AG04450 (cell line): Measurements from ENCODE around the gene GPN1. TPM values are rescaled to one million over a fixed set of nuclear protein-coding genes. Genes with fewer than 3 reads are reported as not detected.
A peak's percentile ranks its signal among the peaks of the same experiment; 100 is the strongest.

Source experiments
- CTCF ChIA-PET: fragments of 300-600, 350-600 bp; formaldehyde crosslinking; extraction: SDS; loops from one replicate; lab custom pipeline; 2022; ENCODE audit warnings: antibody characterized with exemption, inconsistent platforms; lab: Charles Lee
- POLR2A ChIA-PET: fragments of 350-600 bp; formaldehyde crosslinking; extraction: SDS; loops from one replicate; lab custom pipeline; 2021; ENCODE audit warnings: antibody characterized with exemption, inconsistent platforms; lab: Yijun Ruan, JAX
- DNase-seq: peaks from one replicate; pipeline ENCODE4 v3.0.0-alpha.2; 2011; ENCODE audit warnings: low read depth, low spot score
- H3K27ac ChIP-seq: one replicate; pipeline ENCODE4 v1.5.1; 2012; ENCODE audit warnings: low read depth, low read length, control low read depth
- H3K27me3 ChIP-seq: one replicate; pipeline ENCODE4 v1.6.0; 2012; ENCODE audit warnings: low read length; ENCODE audit not compliant: control insufficient read depth, insufficient read depth
- H3K4me3 ChIP-seq: 2 replicates; pipeline ENCODE4 v1.5.1; 2011; ENCODE audit warnings: mild to moderate bottlenecking, low read depth, low read length, control low read depth
- H3K9me3 ChIP-seq: 2 replicates; pipeline ENCODE4 v1.5.1; 2012; ENCODE audit warnings: low read length; ENCODE audit not compliant: control insufficient read depth, insufficient read depth
- polyA minus RNA-seq: library from RNA; depleted of rRNA, polyadenylated mRNA; stranded (reverse); fragments of >200 nt; gene quantifications from 2 replicates; pipeline ENCODE4 v1.2.3, GENCODE V29; 2011; rRNA and poly(A)+ RNA removed
- polyA plus RNA-seq: library from polyadenylated mRNA; depleted of rRNA; stranded (reverse); fragments of >200 nt; gene quantifications from 2 replicates; pipeline ENCODE4 v1.2.3, GENCODE V29; 2011; rRNA removed
- TF ChIP-seq, protein P1 (sequence below): IDR thresholded peaks from 2 replicates; pipeline ENCODE4 v1.5.1; 2011; ENCODE audit warnings: low read depth, low read length, control low read depth, inconsistent platforms

Gene GPN1
- polyA plus RNA-seq (63.9 and 73.6 TPM in 2 replicates), polyA minus RNA-seq (31.5 and 46.1 TPM in 2 replicates)

GRCh38 chr2:27628767-27629709 is at the start of gene GPN1, which contains the start of gene CCDC121:
Gene GPN1 (plus strand): TSS chr2:27629050. CDS start chr2:27629059, 9 bp downstream.
Gene CCDC121 (minus strand): TSS chr2:27629012. CDS start chr2:27627799, 1,213 bp downstream.
- POLR2A ChIA-PET, result interaction anchor here (0.6 to 2.2 kb wide), 8 partner anchors 34 to 272 kb away, joined by 3 to 10 read pairs (median 4); partner anchors contain the start of genes GTF3C2, NRBP1, PPM1G and SLC4A1AP
- Histone ChIP-seq H3K4me3 (peak within 1 kb of the TSS; percentile 97), H3K9me3 (no peaks in the 10 kb centered on the region), H3K27me3 (no peaks in the 10 kb centered on the region), H3K27ac (peak within 1 kb of the TSS; percentile 89)
- TF ChIP-seq, protein P1, sequence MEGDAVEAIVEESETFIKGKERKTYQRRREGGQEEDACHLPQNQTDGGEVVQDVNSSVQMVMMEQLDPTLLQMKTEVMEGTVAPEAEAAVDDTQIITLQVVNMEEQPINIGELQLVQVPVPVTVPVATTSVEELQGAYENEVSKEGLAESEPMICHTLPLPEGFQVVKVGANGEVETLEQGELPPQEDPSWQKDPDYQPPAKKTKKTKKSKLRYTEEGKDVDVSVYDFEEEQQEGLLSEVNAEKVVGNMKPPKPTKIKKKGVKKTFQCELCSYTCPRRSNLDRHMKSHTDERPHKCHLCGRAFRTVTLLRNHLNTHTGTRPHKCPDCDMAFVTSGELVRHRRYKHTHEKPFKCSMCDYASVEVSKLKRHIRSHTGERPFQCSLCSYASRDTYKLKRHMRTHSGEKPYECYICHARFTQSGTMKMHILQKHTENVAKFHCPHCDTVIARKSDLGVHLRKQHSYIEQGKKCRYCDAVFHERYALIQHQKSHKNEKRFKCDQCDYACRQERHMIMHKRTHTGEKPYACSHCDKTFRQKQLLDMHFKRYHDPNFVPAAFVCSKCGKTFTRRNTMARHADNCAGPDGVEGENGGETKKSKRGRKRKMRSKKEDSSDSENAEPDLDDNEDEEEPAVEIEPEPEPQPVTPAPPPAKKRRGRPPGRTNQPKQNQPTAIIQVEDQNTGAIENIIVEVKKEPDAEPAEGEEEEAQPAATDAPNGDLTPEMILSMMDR, result no peak
- DNase-seq, result peak; percentile 77
- CTCF ChIA-PET, result interaction anchor here (0.6 to 0.8 kb wide), 2 partner anchors 42 to 54 kb away, joined by 3 read pairs; no protein-coding TSS in a partner anchor

- no peaks in the 10 kb centered on the region for H3K27me3 ChIP-seq
- H3K4me3 ChIP-seq, result no peak overlapping the region
- DNase-seq, result no peak
- POLR2A ChIA-PET, result interaction anchor here (1.2 kb wide), 1 partner anchor 10 kb away, joined by 4 read pairs; no protein-coding TSS in a partner anchor
- H3K9me3 ChIP-seq, result no peaks in the 10 kb centered on the region; the same call in none of the 2 replicates
- CTCF ChIA-PET, result no interaction called here
- no peak overlapping the region for H3K27ac ChIP-seq
- TF ChIP-seq, protein P1, result no peak
Observed at GRCh38 chr2:27581417-27582128, 47.3 kb upstream of the GPN1 start.

DNA sequence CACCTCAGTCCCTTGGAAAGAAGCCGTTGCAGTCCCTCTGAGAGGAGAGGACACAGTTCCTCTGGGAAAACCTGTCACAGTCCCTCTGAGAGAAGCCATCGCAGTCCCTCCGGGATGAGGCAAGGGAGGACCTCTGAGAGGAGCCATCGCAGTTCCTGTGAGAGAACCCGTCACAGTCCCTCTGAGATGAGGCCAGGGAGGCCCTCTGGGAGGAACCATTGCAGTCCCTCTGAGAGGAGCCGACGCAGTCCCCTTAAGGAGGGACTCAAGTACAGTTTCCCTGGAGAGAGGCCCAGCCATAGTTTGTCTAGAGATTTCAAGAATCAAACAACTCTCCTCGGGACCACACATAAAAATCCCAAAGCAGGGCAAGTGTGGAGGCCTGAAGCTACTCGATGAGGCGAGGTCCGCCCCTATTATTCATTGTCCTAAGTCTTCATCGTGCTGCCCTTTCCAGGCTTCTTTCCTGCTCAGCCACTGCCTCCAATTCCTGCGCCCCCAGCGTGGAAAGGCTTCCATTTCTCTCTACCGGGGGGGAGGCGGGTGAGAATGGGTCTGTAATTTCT is 46.6 kb upstream of the GPN1 start:
- no peaks in the 10 kb centered on the region; the same call in none of the 2 replicates for H3K9me3 ChIP-seq
- no peaks in the 10 kb centered on the region for H3K27me3 ChIP-seq
- DNase-seq, result no peak
- TF ChIP-seq, protein P1, result no peak
- peak overlapping the region; percentile 85 for H3K4me3 ChIP-seq
- CTCF ChIA-PET, result no interaction called here
- POLR2A ChIA-PET, result interaction anchor here (0.6 to 1.8 kb wide), 7 partner anchors 8 to 173 kb away, joined by 4 to 8 read pairs (median 4); partner anchors contain the start of genes CCDC121, GPN1, NRBP1 and PPM1G
- H3K27ac ChIP-seq, result peak overlapping the region; percentile 60

GRCh38 chr2:27582695-27583389 is 46.0 kb upstream of the GPN1 start, which contains the start of gene ZNF512:
Gene ZNF512 (plus strand): TSS chr2:27583042. CDS start chr2:27583113, 71 bp downstream.
- TF ChIP-seq, protein P1, result no peak
- H3K9me3 ChIP-seq, result no peaks in the 10 kb centered on the region; the same call in 1 of the 2 replicates
- no peaks in the 10 kb centered on the region for H3K27me3 ChIP-seq
- peak within 1 kb of the TSS; percentile 85 for H3K4me3 ChIP-seq
- DNase-seq, result peak; percentile 79
- peak within 1 kb of the TSS; percentile 60 for H3K27ac ChIP-seq
- POLR2A ChIA-PET, result interaction anchor here (0.5 to 1.8 kb wide), 9 partner anchors 9 to 173 kb away, joined by 4 to 8 read pairs (median 4); partner anchors contain the start of genes CCDC121, GPN1, NRBP1 and PPM1G
- CTCF ChIA-PET, result no interaction called here
